Chondrocyte (in vitro differentiated cells): ENCODE results near the gene STX1A. TPM values are rescaled to one million over a fixed set of nuclear protein-coding genes. Genes with fewer than 3 reads are reported as not detected.

Source experiments
- DNase-seq: peaks from one replicate; pipeline ENCODE4 v3.0.0; 2021; ENCODE audit warnings: mixed read lengths, low spot score
- H3K27ac Mint-ChIP-seq: one replicate; pipeline ENCODE4 v1.8.0; 2021; ENCODE audit warnings: mild to moderate bottlenecking, moderate library complexity, mixed read lengths; ENCODE audit not compliant: unreplicated experiment
- H3K27me3 Mint-ChIP-seq: 2 replicates; pipeline ENCODE4 v1.8.0; 2021; ENCODE audit warnings: low read depth, mixed read lengths
- H3K36me3 Mint-ChIP-seq: 2 replicates; pipeline ENCODE4 v1.8.0; 2021; ENCODE audit warnings: low read depth, mixed read lengths
- H3K4me1 Mint-ChIP-seq: 2 replicates; pipeline ENCODE4 v1.8.0; 2021; ENCODE audit warnings: low read depth, mild to moderate bottlenecking, mixed read lengths
- H3K4me3 Mint-ChIP-seq: one replicate; pipeline ENCODE4 v1.8.0; 2021; ENCODE audit warnings: mild to moderate bottlenecking, moderate library complexity, mixed read lengths; ENCODE audit not compliant: unreplicated experiment
- H3K9me3 Mint-ChIP-seq: 2 replicates; pipeline ENCODE4 v1.8.0; 2021; ENCODE audit warnings: low read depth, mixed read lengths
- CTCF ChIP-seq: fragments of 200-600 bp; sonication (generic); IDR thresholded peaks from 2 replicates; pipeline ENCODE4 v1.5.0; 2021; ENCODE audit warnings: antibody characterized with exemption, mild to moderate bottlenecking, moderate library complexity
- total RNA-seq: library from RNA; stranded (reverse); gene quantifications from 3 replicates; pipeline ENCODE4 v1.2.1, GENCODE V29; 2021

The STX1A gene
- total RNA-seq, 1 donor from 2014 or later: 20.9 TPM

GRCh38 chr7:73761854-73762658, 42.6 kb upstream of the STX1A start:
- DNase-seq: no peak
- no peaks in the 10 kb centered on the region for H3K4me1 Mint-ChIP-seq
- no peaks in the 10 kb centered on the region for H3K9me3 Mint-ChIP-seq
- H3K4me3 Mint-ChIP-seq: no peak overlapping the region
- no peak for TF ChIP-seq CTCF
- no peak overlapping the region for H3K27ac Mint-ChIP-seq
- no peaks in the 10 kb centered on the region for H3K27me3 Mint-ChIP-seq
- no peaks in the 10 kb centered on the region for H3K36me3 Mint-ChIP-seq

- Mint-ChIP-seq H3K27me3 (no peaks in the 10 kb centered on the region), H3K9me3 (no peaks in the 10 kb centered on the region), H3K4me3 (no peak overlapping the region), H3K36me3 (no peaks in the 10 kb centered on the region), H3K4me1 (no peaks in the 10 kb centered on the region), H3K27ac (no peak overlapping the region)
- TF ChIP-seq CTCF: no peak
- no peak for DNase-seq
Measured at GRCh38 chr7:73758581-73759138, 39.2 kb upstream of the STX1A start.

- H3K36me3 Mint-ChIP-seq: peaks cover 3% of the 10 kb centered on the region
- no peak for DNase-seq
- no peak for TF ChIP-seq CTCF
- no peak overlapping the region for H3K27ac Mint-ChIP-seq
- no peaks in the 10 kb centered on the region for H3K27me3 Mint-ChIP-seq
- no peaks in the 10 kb centered on the region for H3K4me1 Mint-ChIP-seq
- H3K4me3 Mint-ChIP-seq: no peak overlapping the region
- no peaks in the 10 kb centered on the region for H3K9me3 Mint-ChIP-seq
Measured at GRCh38 chr7:73749931-73750776, 30.7 kb upstream of the STX1A start.

- H3K27ac Mint-ChIP-seq: peak overlapping the region; percentile 14
- H3K27me3 Mint-ChIP-seq: no peaks in the 10 kb centered on the region
- H3K9me3 Mint-ChIP-seq: no peaks in the 10 kb centered on the region
- no peak overlapping the region for H3K4me3 Mint-ChIP-seq
- no peak for TF ChIP-seq CTCF
- peaks cover 3% of the 10 kb centered on the region for H3K36me3 Mint-ChIP-seq
- no peak for DNase-seq
- H3K4me1 Mint-ChIP-seq: peaks cover 12% of the 10 kb centered on the region
Measured at GRCh38 chr7:73746378-73746777, 26.9 kb upstream of the STX1A start.
